Measurements from ENCODE around the gene AQR. TPM values are rescaled to one million over a fixed set of nuclear protein-coding genes. Genes with fewer than 3 reads are reported as not detected.

The AQR gene
- total and polyA plus RNA-seq, 2 of the 13 experiments (the other 11 are each of a cell fraction or from before 2014, with no cell fraction given), result 18.7 to 31.3 TPM

- TF ChIP-seq MNT (IDR thresholded peaks at IDR 0.05), result no peak
- TF ChIP-seq ZNF570 (CRISPR knock-in tag; IDR thresholded peaks at IDR 0.05; ENCODE audit: borderline replicate concordance), result no peak
- no peak for TF ChIP-seq RFX3 (CRISPR knock-in tag; IDR thresholded peaks at IDR 0.05)
- 0 out of 2 replicates have a peak, but pooled peaks have one; percentile 62 for TF ChIP-seq NFIC (IDR thresholded peaks at IDR 0.05; ENCODE audit: low read length)
- peak; percentile 96 for TF ChIP-seq KDM2A (CRISPR knock-in tag; IDR thresholded peaks at IDR 0.05; ENCODE audit: borderline replicate concordance, low read depth)
- no peak for TF ChIP-seq ZNF383 (CRISPR knock-in tag; IDR thresholded peaks at IDR 0.05; ENCODE audit: borderline replicate concordance)
These were observed 18.7 kb upstream of the AQR start, which contains the start of gene ZNF770 (continued) for GRCh38 chr15:34988027-34988902.

DNA sequence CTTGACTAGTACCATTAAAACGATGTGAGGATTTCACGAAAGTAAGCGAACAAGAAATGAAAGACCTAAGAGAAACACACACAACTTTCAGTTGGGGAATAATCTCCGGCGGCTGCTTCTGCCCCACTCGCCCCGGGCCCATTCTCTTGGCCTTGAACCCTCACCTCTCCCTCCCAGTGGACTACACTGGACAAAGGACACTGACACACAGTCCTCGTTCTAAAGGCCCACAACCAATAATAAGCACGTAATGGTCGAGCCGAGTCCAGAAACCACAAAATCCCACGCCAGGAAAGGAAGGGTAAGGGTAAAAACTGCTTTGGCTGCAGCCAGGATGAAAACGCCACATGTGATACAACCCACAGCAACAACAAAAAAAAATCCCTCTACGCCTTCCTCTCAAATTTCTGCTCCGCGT, 18.1 kb upstream of the AQR start:
- H3K9me3 ChIP-seq (ENCODE audit: low read length), result no peaks in the 10 kb centered on the region
- H3K9ac ChIP-seq (ENCODE audit: insufficient read depth, low read depth, low read length), result peak overlapping the region; percentile 98
- FAIRE-seq, result no peak
- H3K4me2 ChIP-seq (ENCODE audit: low read depth, low read length), result peak overlapping the region; percentile 87
- DNase-seq (ENCODE audit: low spot score), result peak; percentile 49
- intact Hi-C loops (cut with micrococcal nuclease; ENCODE audit: unreplicated experiment), result loop anchor here (1.0 kb wide), 1 partner anchor 18 kb away; the partner anchor contains the start of gene AQR
- no peaks in the 10 kb centered on the region; a peak in 2 of 5 replicates for H3K27me3 ChIP-seq (ENCODE audit: control insufficient read depth in 1 of 2, insufficient read depth in 2 of 2, low read length in 2 of 2)
- WGBS (ENCODE audit: low lambda C conversion rate), result under 1% methylated on average over 16 of the region's 16 CpGs
- peaks cover 30% of the 10 kb centered on the region for H4K20me1 ChIP-seq (ENCODE audit: insufficient read depth, low read length)
- peaks cover 45% of the 10 kb centered on the region for H3K4me1 ChIP-seq (ENCODE audit: insufficient read depth, low read length)
- ChIA-PET POLR2A (interaction anchor here (0.7 to 3.3 kb wide), 8 partner anchors 11 to 645 kb away, joined by 3 to 125 read pairs (median 4); partner anchors contain the start of genes AQR, DPH6, NOP10 and NUTM1), CTCF (ENCODE audit: low intra/inter-chr PET ratio, low total read pairs) (no interaction called here)
- peak overlapping the region; percentile 96 for H3K27ac ChIP-seq (ENCODE audit: extremely low read length, insufficient read depth, low read length)
- H3K36me3 ChIP-seq (replicated peaks in 1 of 2; ENCODE audit: control insufficient read depth in 1 of 2, insufficient read depth in 2 of 2, low read length in 2 of 2), result peaks cover 0 to 17% of the 10 kb centered on the region in 2 experiments; a peak in 3 of 5 replicates
- peak; percentile 61 for ATAC-seq
- no TSS peak for BruUV-seq (replicated peaks)
- H3K79me2 ChIP-seq (ENCODE audit: insufficient read depth, low read length), result peaks cover 45% of the 10 kb centered on the region
- H2AFZ ChIP-seq (ENCODE audit: low read length), result no peak overlapping the region
- in situ Hi-C loops (cut with HindIII; ENCODE audit: extremely low pct_ligation_motif_present, low pct_unique_long_range_greater_than_20kb), result no loop called here
- H3K4me3 ChIP-seq (replicated peaks in 1 of 3; ENCODE audit: insufficient read depth in 1 of 3, low read depth in 2 of 3, low read length in 3 of 3), result peak overlapping the region; percentile 70 to 95 (median 76)
- TF ChIP-seq ZC3H4 (CRISPR knock-in tag; IDR thresholded peaks at IDR 0.05; ENCODE audit: borderline replicate concordance), result no peak; the same call in 1 of the 2 replicates
- no peak for TF ChIP-seq ZNF563 (CRISPR knock-in tag; IDR thresholded peaks at IDR 0.05)
- TF ChIP-seq PAXIP1 (CRISPR knock-in tag; conservative IDR thresholded peaks at IDR 0.05), result 0 out of 2 replicates have a peak, but pooled peaks have one; percentile 7
- 0 out of 2 replicates have a peak, but pooled peaks have one; percentile 6 for TF ChIP-seq ZNF253 (CRISPR knock-in tag; IDR thresholded peaks at IDR 0.05; ENCODE audit: borderline replicate concordance)
- 0 out of 2 replicates have a peak, but pooled peaks have one; percentile 5 for TF ChIP-seq ESRRA (CRISPR knock-in tag; IDR thresholded peaks at IDR 0.05; ENCODE audit: low read depth)
- TF ChIP-seq, protein P1, sequence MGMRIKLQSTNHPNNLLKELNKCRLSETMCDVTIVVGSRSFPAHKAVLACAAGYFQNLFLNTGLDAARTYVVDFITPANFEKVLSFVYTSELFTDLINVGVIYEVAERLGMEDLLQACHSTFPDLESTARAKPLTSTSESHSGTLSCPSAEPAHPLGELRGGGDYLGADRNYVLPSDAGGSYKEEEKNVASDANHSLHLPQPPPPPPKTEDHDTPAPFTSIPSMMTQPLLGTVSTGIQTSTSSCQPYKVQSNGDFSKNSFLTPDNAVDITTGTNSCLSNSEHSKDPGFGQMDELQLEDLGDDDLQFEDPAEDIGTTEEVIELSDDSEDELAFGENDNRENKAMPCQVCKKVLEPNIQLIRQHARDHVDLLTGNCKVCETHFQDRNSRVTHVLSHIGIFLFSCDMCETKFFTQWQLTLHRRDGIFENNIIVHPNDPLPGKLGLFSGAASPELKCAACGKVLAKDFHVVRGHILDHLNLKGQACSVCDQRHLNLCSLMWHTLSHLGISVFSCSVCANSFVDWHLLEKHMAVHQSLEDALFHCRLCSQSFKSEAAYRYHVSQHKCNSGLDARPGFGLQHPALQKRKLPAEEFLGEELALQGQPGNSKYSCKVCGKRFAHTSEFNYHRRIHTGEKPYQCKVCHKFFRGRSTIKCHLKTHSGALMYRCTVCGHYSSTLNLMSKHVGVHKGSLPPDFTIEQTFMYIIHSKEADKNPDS (CRISPR knock-in tag; IDR thresholded peaks at IDR 0.05), result no peak
- no peak for TF ChIP-seq PPARG (CRISPR knock-in tag; conservative IDR thresholded peaks at IDR 0.05)
- no peak for TF ChIP-seq THYN1 (CRISPR knock-in tag; IDR thresholded peaks at IDR 0.05; ENCODE audit: borderline replicate concordance, low read depth)
